Subcutaneous abdominal adipose tissue (tissue), 5 donors: ENCODE results near the gene TMEM214.

Source experiments
- H3K27ac ChIP-seq: one replicate; pipeline ENCODE4 v1.7.0; 2013; ENCODE audit warnings: low read depth, mild to moderate bottlenecking, inconsistent platforms, low read length, moderate library complexity
- H3K27me3 ChIP-seq, 5 donors: one replicate each; pipeline ENCODE4 v1.7.0; 2013; ENCODE audit warnings: low read length in 5 of 5, inconsistent platforms in 1 of 5; ENCODE audit not compliant: control insufficient read depth in 5 of 5, insufficient read depth in 4 of 5
- H3K36me3 ChIP-seq, 5 donors: one replicate each; pipeline ENCODE4 v1.7.0; 2013; ENCODE audit warnings: low read length in 5 of 5; ENCODE audit not compliant: control insufficient read depth in 5 of 5, insufficient read depth in 5 of 5
- H3K4me1 ChIP-seq, 5 donors: one replicate each; pipeline ENCODE4 v1.7.0; 2013; ENCODE audit warnings: low read length in 5 of 5, mild to moderate bottlenecking in 3 of 5, moderate library complexity in 1 of 5; ENCODE audit not compliant: control insufficient read depth in 5 of 5, insufficient read depth in 5 of 5
- H3K4me3 ChIP-seq, 5 donors: one replicate each; pipeline ENCODE4 v1.7.0; 2013; ENCODE audit warnings: low read length in 5 of 5, low read depth in 1 of 5
- H3K9ac ChIP-seq, 5 donors: one replicate each; pipeline ENCODE4 v1.7.0; 2013; ENCODE audit warnings: low read length in 5 of 5, mild to moderate bottlenecking in 4 of 5, moderate library complexity in 3 of 5
- H3K9me3 ChIP-seq, 5 donors: one replicate each; pipeline ENCODE4 v1.7.0; 2013; ENCODE audit warnings: low read length in 5 of 5; ENCODE audit not compliant: control insufficient read depth in 5 of 5
- donor health status: healthy.
- donor health status: healthy.
- donor health status: healthy.
- donor health status: healthy.
- donor health status: healthy.

Gene TMEM214

GRCh38 chr2:27081984-27082772 is 49.4 kb downstream of the TMEM214 start:
- Histone ChIP-seq H3K27me3 (no peaks in the 10 kb centered on the region), H3K36me3 (no peaks in the 10 kb centered on the region), H3K9me3 (no peaks in the 10 kb centered on the region), H3K4me3 (no peak overlapping the region), H3K4me1 (peaks cover 2 to 69% (median 60%) of the 10 kb centered on the region in 5 donors), H3K9ac (no peak overlapping the region), H3K27ac (no peak overlapping the region)

GRCh38 chr2:27082773-27083409 is 50.1 kb downstream of the TMEM214 start:
- no peak overlapping the region for H3K4me3 ChIP-seq
- peaks cover 2 to 70% (median 63%) of the 10 kb centered on the region in 5 donors for H3K4me1 ChIP-seq
- no peak overlapping the region for H3K9ac ChIP-seq
- no peaks in the 10 kb centered on the region for H3K36me3 ChIP-seq
- H3K27me3 ChIP-seq: no peaks in the 10 kb centered on the region
- H3K9me3 ChIP-seq: no peaks in the 10 kb centered on the region
- no peak overlapping the region for H3K27ac ChIP-seq

- H3K9ac ChIP-seq: no peak overlapping the region
- no peaks in the 10 kb centered on the region for H3K9me3 ChIP-seq
- peaks cover 2 to 63% (median 57%) of the 10 kb centered on the region in 5 donors for H3K4me1 ChIP-seq
- no peaks in the 10 kb centered on the region for H3K27me3 ChIP-seq
- H3K27ac ChIP-seq: no peak overlapping the region
- no peak overlapping the region for H3K4me3 ChIP-seq
- no peaks in the 10 kb centered on the region for H3K36me3 ChIP-seq
These were observed 50.9 kb downstream of the TMEM214 start for GRCh38 chr2:27083410-27084296.

- no peaks in the 10 kb centered on the region for H3K36me3 ChIP-seq
- no peaks in the 10 kb centered on the region for H3K27me3 ChIP-seq
- H3K4me1 ChIP-seq: peaks cover 2 to 54% (median 49%) of the 10 kb centered on the region in 5 donors
- H3K9ac ChIP-seq: no peak overlapping the region
- H3K4me3 ChIP-seq: no peak overlapping the region
- no peak overlapping the region for H3K27ac ChIP-seq
- no peaks in the 10 kb centered on the region for H3K9me3 ChIP-seq
These were observed 51.7 kb downstream of the TMEM214 start for GRCh38 chr2:27084297-27085061.

- H3K4me3 ChIP-seq: peak overlapping the region in 4 of 5 donors; percentile 70 to 83 (median 74)
- H3K36me3 ChIP-seq: no peaks in the 10 kb centered on the region
- H3K4me1 ChIP-seq: peaks cover 2 to 48% (median 42%) of the 10 kb centered on the region in 5 donors
- H3K27ac ChIP-seq: peak overlapping the region; percentile 79
- H3K9ac ChIP-seq: peak overlapping the region in 4 of 5 donors; percentile 72 to 84 (median 78)
- H3K9me3 ChIP-seq: no peaks in the 10 kb centered on the region
- H3K27me3 ChIP-seq: no peaks in the 10 kb centered on the region
These were observed 52.4 kb downstream of the TMEM214 start for GRCh38 chr2:27085062-27085672.

GRCh38 chr2:27085673-27086089 is 52.9 kb downstream of the TMEM214 start:
- Histone ChIP-seq H3K27ac (peak overlapping the region; percentile 79), H3K4me3 (peak overlapping the region in 4 of 5 donors; percentile 70 to 83 (median 74)), H3K4me1 (peaks cover 2 to 42% (median 37%) of the 10 kb centered on the region in 5 donors), H3K9ac (peak overlapping the region in 4 of 5 donors; percentile 72 to 84 (median 78)), H3K36me3 (no peaks in the 10 kb centered on the region), H3K27me3 (no peaks in the 10 kb centered on the region), H3K9me3 (no peaks in the 10 kb centered on the region)

GRCh38 chr2:27086090-27086723 is 53.4 kb downstream of the TMEM214 start:
- Histone ChIP-seq H3K4me1 (peaks cover 2 to 37% (median 32%) of the 10 kb centered on the region in 5 donors), H3K9ac (peak overlapping the region in 4 of 5 donors; percentile 66 to 84 (median 76)), H3K9me3 (no peaks in the 10 kb centered on the region), H3K27ac (peak overlapping the region; percentile 79), H3K27me3 (no peaks in the 10 kb centered on the region), H3K36me3 (no peaks in the 10 kb centered on the region), H3K4me3 (peak overlapping the region in 4 of 5 donors; percentile 72 to 83 (median 76))

- Histone ChIP-seq H3K27me3 (no peaks in the 10 kb centered on the region), H3K27ac (peak within 1 kb of the TSS; percentile 79), H3K9me3 (no peaks in the 10 kb centered on the region), H3K4me1 (peaks cover 2 to 30% (median 24%) of the 10 kb centered on the region in 5 donors), H3K36me3 (no peaks in the 10 kb centered on the region), H3K9ac (peak within 1 kb of the TSS in 4 of 5 donors; percentile 72 to 84 (median 78)), H3K4me3 (peak within 1 kb of the TSS; percentile 75 to 87 (median 79))
These were observed 54.2 kb downstream of the TMEM214 start, which contains the start of gene KHK for GRCh38 chr2:27086724-27087593. KHK (plus strand) TSS chr2:27086772; CDS start chr2:27087260, 488 bp downstream.
